Left renal pelvis (tissue), 4 donors: Measurements from ENCODE around the gene APBB3. TPM values are rescaled to one million over a fixed set of nuclear protein-coding genes. Genes with fewer than 3 reads are reported as not detected.
A peak's percentile ranks its signal among the peaks of the same experiment; 100 is the strongest.
"Not testable (repeated sequence)": the region's sequence is repeated elsewhere in the genome, so short reads cannot be mapped to it uniquely, and the experiment has no call there.

Experiments used
- DNase-seq, 4 donors: peaks; one replicate each; pipeline ENCODE4 v3.0.0-alpha.2; 2013; ENCODE audit warnings: low read depth in 4 of 4, low spot score in 3 of 4
- polyA plus RNA-seq, 4 donors: library from polyadenylated mRNA; unstranded; fragments of 120-200 nt; gene quantifications; one replicate each; pipeline ENCODE4 v1.2.1, GENCODE V29; 2013; ENCODE audit not compliant: insufficient read length in 4 of 4

The APBB3 gene
- 10 to 100 TPM; 29.7 to 57.1 (median 37.1) TPM for polyA plus RNA-seq

- DNase-seq = peak; percentile 91 to 96 (median 94)
Observed at GRCh38 chr5:140564196-140565023, at the start of gene APBB3, which contains the start of gene SLC35A4. Gene APBB3, minus strand, starts transcription at chr5:140564598. Its CDS starts 353 bp downstream, at chr5:140564245. Gene SLC35A4, plus strand, starts transcription at chr5:140564828. Its CDS starts 2,342 bp downstream, at chr5:140567170.

GRCh38 chr5:140611020-140611521, 46.7 kb upstream of the APBB3 start:
- DNase-seq = no peak

GRCh38 chr5:140609126-140609525, 44.7 kb upstream of the APBB3 start:
- no peak for DNase-seq

- no peak for DNase-seq
Observed at GRCh38 chr5:140608722-140609121, 44.3 kb upstream of the APBB3 start.

GRCh38 chr5:140607031-140607430, 42.6 kb upstream of the APBB3 start:
- DNase-seq = no peak

- no peak for DNase-seq
Observed at GRCh38 chr5:140605879-140606278, 41.5 kb upstream of the APBB3 start.

GRCh38 chr5:140603734-140604133, 39.3 kb upstream of the APBB3 start:
- no peak for DNase-seq

- not testable (repeated sequence) for DNase-seq
Observed at GRCh38 chr5:140603446-140603698, 39.0 kb upstream of the APBB3 start.

GRCh38 chr5:140602147-140602546, 37.7 kb upstream of the APBB3 start:
- DNase-seq = no peak

- no peak for DNase-seq
Observed at GRCh38 chr5:140600096-140600495, 35.7 kb upstream of the APBB3 start.

GRCh38 chr5:140598836-140599235, 34.4 kb upstream of the APBB3 start:
- DNase-seq = no peak

GRCh38 chr5:140596321-140596741, 31.9 kb upstream of the APBB3 start:
- DNase-seq = no peak

GRCh38 chr5:140595538-140596300, 31.3 kb upstream of the APBB3 start:
- no peak for DNase-seq

GRCh38 chr5:140594169-140594568, 29.8 kb upstream of the APBB3 start:
- DNase-seq = no peak

- not testable (repeated sequence) for DNase-seq
Observed at GRCh38 chr5:140593070-140593469, 28.7 kb upstream of the APBB3 start.

- DNase-seq = no peak
Observed at GRCh38 chr5:140591747-140592372, 27.5 kb upstream of the APBB3 start.

- DNase-seq = no peak
Observed at GRCh38 chr5:140590861-140591260, 26.5 kb upstream of the APBB3 start.

- no peak for DNase-seq
Observed at GRCh38 chr5:140588311-140589070, 24.1 kb upstream of the APBB3 start.

GRCh38 chr5:140587495-140587894, 23.1 kb upstream of the APBB3 start:
- no peak for DNase-seq

- not testable (repeated sequence) for DNase-seq
Observed at GRCh38 chr5:140579188-140579747, 14.9 kb upstream of the APBB3 start.
